ENCODE measurements around the gene RNF141.

RNF141 gene

GRCh38 chr11:10524471-10524870 lies 16.5 kb downstream of the RNF141 start:
- H3K9me3 ChIP-seq (ENCODE audit: control insufficient read depth in 2 of 2, low read length in 2 of 2): no peaks in the 10 kb centered on the region
- no peak overlapping the region for H3K9ac ChIP-seq (ENCODE audit: low read length in 2 of 2)
- H3K27me3 ChIP-seq (ENCODE audit: control insufficient read depth in 1 of 2, insufficient read depth in 2 of 2, low read length in 2 of 2): no peaks in the 10 kb centered on the region
- peaks cover 11 to 37% of the 10 kb centered on the region in 2 donors for H3K36me3 ChIP-seq (ENCODE audit: control insufficient read depth in 2 of 2, insufficient read depth in 2 of 2, low read length in 2 of 2)
- no peak overlapping the region for H3K27ac ChIP-seq (ENCODE audit: low read length)
- H3K4me3 ChIP-seq (ENCODE audit: low read length in 2 of 2): no peak overlapping the region
- H3K4me1 ChIP-seq (ENCODE audit: control insufficient read depth, insufficient read depth, low read length): no peaks in the 10 kb centered on the region

GRCh38 chr11:10522921-10523320 lies 18.1 kb downstream of the RNF141 start:
- peaks cover 12 to 30% of the 10 kb centered on the region in 2 donors for H3K36me3 ChIP-seq (ENCODE audit: control insufficient read depth in 2 of 2, insufficient read depth in 2 of 2, low read length in 2 of 2)
- H3K4me3 ChIP-seq (ENCODE audit: low read length in 2 of 2): no peak overlapping the region
- H3K27me3 ChIP-seq (ENCODE audit: control insufficient read depth in 1 of 2, insufficient read depth in 2 of 2, low read length in 2 of 2): no peaks in the 10 kb centered on the region
- no peaks in the 10 kb centered on the region for H3K9me3 ChIP-seq (ENCODE audit: control insufficient read depth in 2 of 2, low read length in 2 of 2)
- no peaks in the 10 kb centered on the region for H3K4me1 ChIP-seq (ENCODE audit: control insufficient read depth, insufficient read depth, low read length)
- H3K9ac ChIP-seq (ENCODE audit: low read length in 2 of 2): no peak overlapping the region
- H3K27ac ChIP-seq (ENCODE audit: low read length): no peak overlapping the region

GRCh38 chr11:10522276-10522675 lies 18.7 kb downstream of the RNF141 start:
- Histone ChIP-seq H3K9ac (ENCODE audit: low read length in 2 of 2) (no peak overlapping the region), H3K4me3 (ENCODE audit: low read length in 2 of 2) (no peak overlapping the region), H3K9me3 (ENCODE audit: control insufficient read depth in 2 of 2, low read length in 2 of 2) (no peaks in the 10 kb centered on the region), H3K4me1 (ENCODE audit: control insufficient read depth, insufficient read depth, low read length) (no peaks in the 10 kb centered on the region), H3K27me3 (ENCODE audit: control insufficient read depth in 1 of 2, insufficient read depth in 2 of 2, low read length in 2 of 2) (no peaks in the 10 kb centered on the region), H3K27ac (ENCODE audit: low read length) (no peak overlapping the region), H3K36me3 (ENCODE audit: control insufficient read depth in 2 of 2, insufficient read depth in 2 of 2, low read length in 2 of 2) (peaks cover 9 to 28% of the 10 kb centered on the region in 2 donors)

- no peaks in the 10 kb centered on the region for H3K9me3 ChIP-seq (ENCODE audit: control insufficient read depth in 2 of 2, low read length in 2 of 2)
- H3K9ac ChIP-seq (ENCODE audit: low read length in 2 of 2): no peak overlapping the region
- H3K36me3 ChIP-seq (ENCODE audit: control insufficient read depth in 2 of 2, insufficient read depth in 2 of 2, low read length in 2 of 2): peaks cover 4 to 24% of the 10 kb centered on the region in 2 donors
- no peak overlapping the region for H3K4me3 ChIP-seq (ENCODE audit: low read length in 2 of 2)
- no peak overlapping the region for H3K27ac ChIP-seq (ENCODE audit: low read length)
- H3K27me3 ChIP-seq (ENCODE audit: control insufficient read depth in 1 of 2, insufficient read depth in 2 of 2, low read length in 2 of 2): no peaks in the 10 kb centered on the region
- no peaks in the 10 kb centered on the region for H3K4me1 ChIP-seq (ENCODE audit: control insufficient read depth, insufficient read depth, low read length)
These were observed 20.4 kb downstream of the RNF141 start for GRCh38 chr11:10520562-10520961.

GRCh38 chr11:10519630-10520029 lies 21.4 kb downstream of the RNF141 start:
- no peaks in the 10 kb centered on the region for H3K27me3 ChIP-seq (ENCODE audit: control insufficient read depth in 1 of 2, insufficient read depth in 2 of 2, low read length in 2 of 2)
- no peak overlapping the region for H3K9ac ChIP-seq (ENCODE audit: low read length in 2 of 2)
- no peaks in the 10 kb centered on the region for H3K9me3 ChIP-seq (ENCODE audit: control insufficient read depth in 2 of 2, low read length in 2 of 2)
- H3K27ac ChIP-seq (ENCODE audit: low read length): no peak overlapping the region
- peaks cover 4 to 22% of the 10 kb centered on the region in 2 donors for H3K36me3 ChIP-seq (ENCODE audit: control insufficient read depth in 2 of 2, insufficient read depth in 2 of 2, low read length in 2 of 2)
- no peaks in the 10 kb centered on the region for H3K4me1 ChIP-seq (ENCODE audit: control insufficient read depth, insufficient read depth, low read length)
- no peak overlapping the region for H3K4me3 ChIP-seq (ENCODE audit: low read length in 2 of 2)

GRCh38 chr11:10518891-10519290 lies 22.1 kb downstream of the RNF141 start:
- Histone ChIP-seq H3K36me3 (ENCODE audit: control insufficient read depth in 2 of 2, insufficient read depth in 2 of 2, low read length in 2 of 2) (peaks cover 4 to 18% of the 10 kb centered on the region in 2 donors), H3K4me1 (ENCODE audit: control insufficient read depth, insufficient read depth, low read length) (no peaks in the 10 kb centered on the region), H3K9me3 (ENCODE audit: control insufficient read depth in 2 of 2, low read length in 2 of 2) (no peaks in the 10 kb centered on the region), H3K4me3 (ENCODE audit: low read length in 2 of 2) (no peak overlapping the region), H3K27me3 (ENCODE audit: control insufficient read depth in 1 of 2, insufficient read depth in 2 of 2, low read length in 2 of 2) (no peaks in the 10 kb centered on the region), H3K9ac (ENCODE audit: low read length in 2 of 2) (no peak overlapping the region), H3K27ac (ENCODE audit: low read length) (no peak overlapping the region)

GRCh38 chr11:10518123-10518522 lies 22.9 kb downstream of the RNF141 start:
- H3K9me3 ChIP-seq (ENCODE audit: control insufficient read depth in 2 of 2, low read length in 2 of 2): no peaks in the 10 kb centered on the region
- H3K27me3 ChIP-seq (ENCODE audit: control insufficient read depth in 1 of 2, insufficient read depth in 2 of 2, low read length in 2 of 2): no peaks in the 10 kb centered on the region
- H3K4me1 ChIP-seq (ENCODE audit: control insufficient read depth, insufficient read depth, low read length): no peaks in the 10 kb centered on the region
- peaks cover 4 to 18% of the 10 kb centered on the region in 2 donors for H3K36me3 ChIP-seq (ENCODE audit: control insufficient read depth in 2 of 2, insufficient read depth in 2 of 2, low read length in 2 of 2)
- no peak overlapping the region for H3K27ac ChIP-seq (ENCODE audit: low read length)
- no peak overlapping the region for H3K9ac ChIP-seq (ENCODE audit: low read length in 2 of 2)
- no peak overlapping the region for H3K4me3 ChIP-seq (ENCODE audit: low read length in 2 of 2)

- Histone ChIP-seq H3K27ac (ENCODE audit: low read length) (no peak overlapping the region), H3K4me3 (ENCODE audit: low read length in 2 of 2) (no peak overlapping the region), H3K9ac (ENCODE audit: low read length in 2 of 2) (no peak overlapping the region), H3K4me1 (ENCODE audit: control insufficient read depth, insufficient read depth, low read length) (no peaks in the 10 kb centered on the region), H3K9me3 (ENCODE audit: control insufficient read depth in 2 of 2, low read length in 2 of 2) (no peaks in the 10 kb centered on the region), H3K36me3 (ENCODE audit: control insufficient read depth in 2 of 2, insufficient read depth in 2 of 2, low read length in 2 of 2) (peaks cover 2 to 6% of the 10 kb centered on the region in 2 donors), H3K27me3 (ENCODE audit: control insufficient read depth in 1 of 2, insufficient read depth in 2 of 2, low read length in 2 of 2) (no peaks in the 10 kb centered on the region)
These were observed 25.6 kb downstream of the RNF141 start for GRCh38 chr11:10515418-10515817.

- Histone ChIP-seq H3K4me1 (ENCODE audit: control insufficient read depth, insufficient read depth, low read length) (no peaks in the 10 kb centered on the region), H3K27me3 (ENCODE audit: control insufficient read depth in 1 of 2, insufficient read depth in 2 of 2, low read length in 2 of 2) (no peaks in the 10 kb centered on the region), H3K4me3 (ENCODE audit: low read length in 2 of 2) (no peak overlapping the region), H3K9me3 (ENCODE audit: control insufficient read depth in 2 of 2, low read length in 2 of 2) (no peaks in the 10 kb centered on the region), H3K27ac (ENCODE audit: low read length) (no peak overlapping the region), H3K9ac (ENCODE audit: low read length in 2 of 2) (no peak overlapping the region), H3K36me3 (ENCODE audit: control insufficient read depth in 2 of 2, insufficient read depth in 2 of 2, low read length in 2 of 2) (peaks cover 2 to 4% of the 10 kb centered on the region in 2 donors)
These were observed 26.3 kb downstream of the RNF141 start for GRCh38 chr11:10514709-10515108.

- no peaks in the 10 kb centered on the region for H3K27me3 ChIP-seq (ENCODE audit: control insufficient read depth in 1 of 2, insufficient read depth in 2 of 2, low read length in 2 of 2)
- H3K36me3 ChIP-seq (ENCODE audit: control insufficient read depth in 2 of 2, insufficient read depth in 2 of 2, low read length in 2 of 2): peaks cover 0 to 2% of the 10 kb centered on the region in 2 donors
- no peak overlapping the region for H3K9ac ChIP-seq (ENCODE audit: low read length in 2 of 2)
- H3K9me3 ChIP-seq (ENCODE audit: control insufficient read depth in 2 of 2, low read length in 2 of 2): no peaks in the 10 kb centered on the region
- no peak overlapping the region for H3K27ac ChIP-seq (ENCODE audit: low read length)
- H3K4me3 ChIP-seq (ENCODE audit: low read length in 2 of 2): no peak overlapping the region
- no peaks in the 10 kb centered on the region for H3K4me1 ChIP-seq (ENCODE audit: control insufficient read depth, insufficient read depth, low read length)
These were observed 26.8 kb downstream of the RNF141 start for GRCh38 chr11:10514202-10514601.

GRCh38 chr11:10511181-10511621 lies 29.8 kb downstream of the RNF141 start:
- H3K36me3 ChIP-seq (ENCODE audit: control insufficient read depth in 2 of 2, insufficient read depth in 2 of 2, low read length in 2 of 2): no peaks in the 10 kb centered on the region
- H3K4me1 ChIP-seq (ENCODE audit: control insufficient read depth, insufficient read depth, low read length): no peaks in the 10 kb centered on the region
- no peaks in the 10 kb centered on the region for H3K27me3 ChIP-seq (ENCODE audit: control insufficient read depth in 1 of 2, insufficient read depth in 2 of 2, low read length in 2 of 2)

More at GRCh38 chr11:10511181-10511621, 29.8 kb downstream of the RNF141 start:
- Histone ChIP-seq H3K4me3 (ENCODE audit: low read length in 2 of 2) (no peak overlapping the region), H3K9ac (ENCODE audit: low read length in 2 of 2) (no peak overlapping the region), H3K27ac (ENCODE audit: low read length) (no peak overlapping the region), H3K9me3 (ENCODE audit: control insufficient read depth in 2 of 2, low read length in 2 of 2) (no peaks in the 10 kb centered on the region)

Data from stomach smooth muscle (tissue), 2 donors.